GM19372 (cell line): ENCODE data around the gene TTYH3.
"Not testable (repeated sequence)": the region's sequence is repeated elsewhere in the genome, so short reads cannot be mapped to it uniquely, and the experiment has no call there.

ENCODE experiments used
- ATAC-seq: cut with Tn5 transposase; IDR thresholded peaks from one replicate; pipeline ENCODE4 v1.9.1; 2021; ENCODE audit warnings: mild to moderate bottlenecking, low read depth, moderate library complexity; ENCODE audit not compliant: unreplicated experiment

Gene TTYH3

GRCh38 chr7:2601907-2602306, 29.9 kb upstream of the TTYH3 start:
- ATAC-seq = no peak

GRCh38 chr7:2602406-2603043, 29.3 kb upstream of the TTYH3 start:
- ATAC-seq = no peak

- ATAC-seq = no peak
Observed at GRCh38 chr7:2603044-2603965, 28.5 kb upstream of the TTYH3 start.

GRCh38 chr7:2604608-2605174, 27.1 kb upstream of the TTYH3 start:
- no peak for ATAC-seq

GRCh38 chr7:2605608-2606538, 25.9 kb upstream of the TTYH3 start:
- no peak for ATAC-seq

- ATAC-seq = no peak
Observed at GRCh38 chr7:2606539-2606936, 25.2 kb upstream of the TTYH3 start.

GRCh38 chr7:2607122-2607922, 24.5 kb upstream of the TTYH3 start:
- ATAC-seq = no peak

- ATAC-seq = no peak
Observed at GRCh38 chr7:2607923-2608904, 23.6 kb upstream of the TTYH3 start.

GRCh38 chr7:2608921-2609411, 22.8 kb upstream of the TTYH3 start:
- ATAC-seq = no peak

- not testable (repeated sequence) for ATAC-seq
Observed at GRCh38 chr7:2609646-2610045, 22.1 kb upstream of the TTYH3 start.

GRCh38 chr7:2610466-2610865, 21.3 kb upstream of the TTYH3 start:
- no peak for ATAC-seq

GRCh38 chr7:2610898-2611297, 20.9 kb upstream of the TTYH3 start:
- ATAC-seq = no peak

GRCh38 chr7:2611401-2611800, 20.4 kb upstream of the TTYH3 start:
- ATAC-seq = no peak

GRCh38 chr7:2611922-2612321, 19.9 kb upstream of the TTYH3 start:
- no peak for ATAC-seq

- no peak for ATAC-seq
Observed at GRCh38 chr7:2612445-2613097, 19.2 kb upstream of the TTYH3 start.

- ATAC-seq = no peak
Observed at GRCh38 chr7:2613098-2613930, 18.5 kb upstream of the TTYH3 start.
